GM19438 (cell line): ENCODE data around the gene FBXO42.

ENCODE experiments used
- ATAC-seq: cut with Tn5 transposase; IDR thresholded peaks from one replicate; pipeline ENCODE4 v1.9.1; 2021; ENCODE audit warnings: low read depth; ENCODE audit not compliant: unreplicated experiment

Gene FBXO42

DNA sequence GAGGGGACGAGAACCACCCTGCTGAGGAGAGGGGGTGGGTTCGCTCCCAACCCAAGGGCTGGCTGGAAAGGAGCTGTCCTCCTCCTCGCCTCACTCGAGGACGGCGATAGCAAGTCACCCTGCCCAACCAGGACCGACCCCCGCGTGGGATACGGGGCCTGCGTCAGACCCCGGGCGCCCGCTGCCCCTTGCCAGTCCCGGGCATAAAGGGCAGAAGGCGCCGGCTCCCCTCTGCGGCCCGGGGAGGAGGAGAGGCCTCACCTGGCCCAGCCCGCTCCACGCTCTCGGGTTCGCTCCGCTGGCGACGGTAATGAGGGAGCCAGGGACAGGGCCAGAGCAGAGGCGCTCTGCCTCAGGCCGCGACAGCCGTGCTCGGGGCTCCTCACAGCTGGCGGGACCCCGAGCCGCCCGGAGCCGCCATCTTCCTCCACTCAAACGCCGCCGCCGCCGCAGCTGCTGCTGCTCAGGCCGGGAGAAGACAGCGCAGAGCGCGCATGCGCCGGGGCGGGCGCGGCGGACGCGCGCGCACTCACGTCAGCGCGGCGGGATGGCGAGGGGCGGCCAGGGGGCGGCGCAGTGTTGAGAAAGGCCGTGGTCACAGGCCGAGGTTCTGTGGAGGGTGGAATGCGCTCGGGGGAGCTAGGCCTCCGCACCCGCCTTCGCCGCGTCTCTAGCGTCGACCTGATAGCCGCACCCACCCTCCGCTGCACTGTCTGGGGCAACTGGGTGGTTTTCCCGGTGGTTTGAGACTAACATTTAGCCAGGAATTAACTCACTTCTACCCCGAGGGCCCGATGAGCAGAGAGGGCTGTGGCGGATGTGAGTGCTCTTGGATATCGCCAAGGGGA is at the start of gene FBXO42:
Gene FBXO42 (minus strand): TSS at position 487 of the 848 bp plus-strand sequence. CDS start 37,062 bp downstream, outside the sequence.
- peak; percentile 79 for ATAC-seq

DNA sequence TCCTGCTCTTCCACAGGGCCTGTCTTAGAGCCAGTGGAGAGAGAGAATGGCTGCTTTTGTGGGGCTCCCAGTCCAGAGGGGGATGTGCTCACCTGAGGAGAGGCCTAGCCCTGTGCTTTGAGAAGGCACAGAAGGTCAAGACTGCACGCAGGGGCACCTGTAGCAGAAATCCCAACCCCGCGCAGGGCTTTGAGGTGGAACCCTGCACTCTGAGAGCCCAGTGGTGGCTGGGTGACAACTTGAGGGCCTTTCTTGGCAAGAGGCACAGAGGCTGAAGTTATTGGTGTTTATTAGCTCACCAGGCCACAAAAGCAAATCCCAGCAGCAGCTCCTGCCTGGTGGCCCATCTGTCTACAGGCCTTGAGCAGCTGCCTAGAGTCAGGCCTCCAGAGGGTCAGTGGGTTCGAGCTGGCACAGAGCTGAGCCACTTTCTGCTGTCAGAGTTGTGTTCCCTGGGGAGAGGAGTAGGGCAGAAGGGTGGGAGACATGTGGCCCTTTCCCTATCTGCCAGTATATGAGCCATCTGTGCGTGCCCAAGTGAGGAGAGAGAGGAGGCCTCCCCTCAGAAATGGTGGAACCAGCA is 46.2 kb upstream of the FBXO42 start:
- no peak for ATAC-seq

DNA sequence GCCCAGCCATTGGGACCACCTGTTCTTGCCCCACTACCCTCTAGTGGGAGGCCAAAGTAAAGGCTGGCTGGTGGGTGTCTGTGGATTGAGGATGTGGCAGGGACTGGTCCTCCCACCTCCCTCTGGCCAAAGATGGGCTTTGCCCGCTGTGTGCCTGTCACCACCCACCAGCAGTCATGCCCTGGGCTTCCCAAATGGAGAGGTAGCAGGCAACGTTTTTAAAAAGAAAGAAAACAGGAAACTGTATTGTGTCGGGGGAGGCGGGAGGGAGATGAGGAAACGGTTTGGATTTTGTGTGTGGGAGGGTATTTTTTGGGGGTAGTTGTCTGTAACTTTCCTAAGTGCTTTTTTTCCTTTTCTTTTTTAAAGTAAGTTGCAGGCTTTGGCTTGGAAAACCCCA is 44.8 kb upstream of the FBXO42 start:
- no peak for ATAC-seq

DNA sequence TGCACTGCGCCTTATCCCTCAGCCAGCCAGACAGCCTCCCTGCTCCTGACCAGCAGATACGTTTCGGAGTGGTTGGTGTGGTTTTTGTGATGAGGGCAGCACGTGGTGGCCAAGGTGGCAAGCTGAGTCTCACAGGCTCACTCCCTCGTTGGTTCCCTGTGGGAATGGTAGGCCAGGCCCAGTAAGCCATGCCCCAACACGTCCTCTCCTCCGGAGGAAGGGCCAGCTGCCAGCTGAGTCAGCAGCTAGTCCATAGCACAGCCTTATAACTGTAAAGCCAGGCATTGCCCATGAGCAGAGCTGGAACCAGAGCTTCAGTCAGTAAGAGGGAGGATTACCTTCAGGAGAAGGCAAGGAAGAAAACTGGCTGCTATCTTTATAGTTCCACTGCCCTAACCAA is 44.3 kb upstream of the FBXO42 start:
- ATAC-seq = no peak

DNA sequence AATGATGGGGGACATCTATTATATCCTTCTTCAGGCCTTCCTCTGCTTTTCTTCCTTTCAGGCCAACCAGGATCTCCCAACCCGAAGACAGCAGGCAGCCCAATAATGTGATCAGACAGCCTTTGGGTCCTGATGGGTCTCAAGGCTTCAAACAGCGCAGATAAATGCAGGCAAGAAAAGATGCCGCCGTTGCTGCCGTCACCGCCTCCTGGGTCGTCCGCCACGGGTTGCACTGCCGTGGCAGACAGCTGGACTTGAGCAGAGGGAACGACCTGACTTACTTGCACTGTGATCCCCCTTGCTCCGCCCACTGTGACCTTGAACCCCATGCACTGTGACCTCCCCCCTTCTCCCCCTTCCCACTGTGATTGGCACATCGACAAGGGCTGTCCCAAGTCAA is 42.7 kb upstream of the FBXO42 start:
- ATAC-seq = no peak

DNA sequence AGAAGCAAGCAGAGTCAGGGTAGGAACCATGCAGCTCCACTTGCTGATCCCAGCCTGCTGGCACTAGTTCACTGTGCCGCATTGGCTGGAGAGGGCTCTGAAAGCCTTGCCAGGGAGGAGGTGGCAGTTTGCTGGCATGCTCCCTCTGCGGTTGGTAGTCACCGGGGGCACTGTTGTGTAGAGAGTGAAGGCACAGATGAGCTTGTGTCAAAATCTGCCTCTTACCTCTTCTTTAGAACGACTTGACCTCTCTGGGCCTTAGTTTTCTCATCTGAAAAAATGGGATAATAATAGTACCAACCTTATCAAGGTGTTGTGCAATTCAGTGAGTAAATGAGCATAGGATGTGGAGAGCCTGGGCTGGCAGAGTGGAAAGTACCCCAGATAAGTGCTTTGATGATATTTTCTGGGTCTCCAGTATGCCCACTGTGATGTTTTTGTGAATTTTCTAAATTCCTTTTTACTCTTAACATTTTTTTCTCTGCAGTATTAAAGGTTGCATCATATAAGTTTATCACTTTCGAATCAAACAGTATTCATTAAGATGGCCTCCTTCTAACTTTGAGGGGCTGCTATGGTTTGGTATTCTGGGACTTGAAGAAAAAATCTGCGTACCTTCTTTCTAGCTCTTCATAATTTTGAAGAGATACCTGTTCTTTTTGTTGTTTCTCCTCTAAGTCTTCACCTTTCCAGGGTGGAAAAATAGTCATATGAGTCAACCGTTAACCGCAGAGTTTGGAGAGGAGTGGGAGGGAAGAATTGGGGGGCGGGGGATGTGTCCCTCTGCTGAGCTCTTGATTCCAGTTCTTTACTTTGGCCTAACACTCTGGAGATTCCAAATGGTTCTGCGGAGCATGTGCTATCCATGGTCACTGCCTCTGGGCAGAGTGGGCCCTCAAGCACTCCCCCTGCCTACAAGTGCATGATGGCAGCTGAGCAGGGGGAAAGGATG is 41.6 kb upstream of the FBXO42 start:
- no peak for ATAC-seq

DNA sequence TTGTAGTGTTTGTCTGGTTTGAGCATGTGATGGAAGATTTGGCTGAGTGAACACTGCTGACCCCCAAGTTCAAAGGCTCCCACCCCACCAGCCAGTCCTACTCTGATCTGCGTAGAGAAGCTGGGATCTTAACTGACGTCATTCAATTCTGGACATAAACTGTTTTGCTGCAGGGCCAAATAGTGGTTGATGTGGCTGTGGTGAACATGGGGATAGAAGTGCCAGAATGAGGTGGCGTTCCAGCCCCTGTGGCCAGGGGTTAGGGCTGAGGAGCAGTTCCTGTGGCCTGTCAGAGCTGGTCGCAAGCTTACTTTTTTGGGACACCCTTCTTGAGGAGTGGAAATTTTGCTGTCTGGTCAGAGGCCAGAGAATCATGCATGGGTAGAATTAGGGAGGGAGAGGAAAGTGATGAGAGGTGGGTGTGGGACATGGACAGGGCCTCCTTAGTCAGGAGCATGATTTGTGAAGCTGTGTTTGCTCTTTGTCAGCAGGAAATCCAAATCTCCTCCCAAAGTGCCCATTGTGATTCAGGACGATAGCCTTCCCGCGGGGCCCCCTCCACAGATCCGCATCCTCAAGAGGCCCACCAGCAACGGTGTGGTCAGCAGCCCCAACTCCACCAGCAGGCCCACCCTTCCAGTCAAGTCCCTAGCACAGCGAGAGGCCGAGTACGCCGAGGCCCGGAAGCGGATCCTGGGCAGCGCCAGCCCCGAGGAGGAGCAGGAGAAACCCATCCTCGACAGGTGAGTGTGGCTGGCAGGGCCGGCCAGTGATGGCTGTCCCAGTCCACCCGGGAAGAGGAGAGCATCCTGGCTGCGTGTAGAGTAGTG is 40.7 kb upstream of the FBXO42 start:
- no peak for ATAC-seq

DNA sequence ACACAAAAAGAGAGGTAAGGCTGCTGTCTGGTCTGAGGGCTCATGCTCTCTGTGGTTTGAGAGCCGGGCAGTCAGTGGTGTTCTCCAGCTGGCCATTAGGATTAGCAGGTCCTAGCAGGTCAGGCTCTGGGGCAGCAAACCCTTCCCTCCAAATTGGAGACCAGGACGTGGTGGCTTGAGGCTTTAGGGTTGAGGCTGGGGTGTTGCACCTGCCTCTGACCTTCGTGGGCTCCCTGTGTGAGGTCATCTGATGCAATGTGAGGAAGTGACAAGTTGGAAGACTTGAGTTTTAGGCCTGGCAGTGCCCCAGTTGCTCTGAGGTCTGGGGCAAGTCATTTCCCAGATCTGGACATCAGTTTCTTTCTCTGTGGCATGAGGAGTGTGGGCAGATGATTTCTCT is 39.1 kb upstream of the FBXO42 start:
- no peak for ATAC-seq

DNA sequence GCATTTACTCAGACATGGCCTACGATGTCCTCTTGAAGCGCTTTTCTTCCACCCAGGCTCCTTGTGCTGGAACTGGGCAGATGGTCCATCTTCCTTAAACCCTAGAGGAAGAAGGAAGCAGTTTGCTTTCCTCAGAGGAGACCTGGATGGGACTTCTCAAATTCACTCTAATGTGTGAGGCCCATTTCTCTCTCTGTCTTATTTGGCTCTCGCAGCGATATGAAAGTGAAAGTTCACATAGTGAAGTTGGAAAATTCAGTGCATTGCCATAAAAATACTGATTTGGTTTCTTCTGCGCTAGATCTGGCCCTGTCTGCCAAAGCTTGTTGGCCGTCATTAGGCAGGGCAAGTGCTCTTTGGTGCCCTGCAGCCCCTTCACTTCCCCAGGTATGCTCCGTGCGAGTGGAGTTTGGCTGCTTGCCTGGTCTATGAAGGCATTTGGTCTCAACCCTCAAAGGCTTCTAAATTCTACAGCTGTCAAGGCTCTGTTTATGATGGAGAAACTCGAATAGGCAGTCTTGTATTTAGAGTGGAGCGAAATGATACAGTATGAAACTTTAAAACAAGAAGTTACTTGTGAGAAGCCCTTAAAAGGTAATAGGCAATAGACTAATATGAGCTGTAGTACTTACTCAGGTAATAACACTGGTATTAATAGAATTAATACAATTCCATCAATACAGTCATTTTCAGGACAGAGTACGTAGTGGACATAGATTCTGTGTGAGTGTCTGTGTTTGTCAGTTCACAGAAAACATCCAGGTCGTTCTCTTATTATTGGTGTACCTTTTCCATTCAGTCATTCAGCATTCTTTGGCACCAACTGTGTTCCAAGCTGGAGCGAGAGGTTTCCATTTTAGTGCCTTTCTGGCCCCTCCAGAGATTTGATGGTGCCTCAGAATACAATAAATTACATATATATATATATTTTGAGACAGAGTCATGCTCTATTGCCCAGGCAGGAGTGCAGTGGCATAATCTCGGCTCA is 35.2 kb upstream of the FBXO42 start:
- ATAC-seq = no peak

DNA sequence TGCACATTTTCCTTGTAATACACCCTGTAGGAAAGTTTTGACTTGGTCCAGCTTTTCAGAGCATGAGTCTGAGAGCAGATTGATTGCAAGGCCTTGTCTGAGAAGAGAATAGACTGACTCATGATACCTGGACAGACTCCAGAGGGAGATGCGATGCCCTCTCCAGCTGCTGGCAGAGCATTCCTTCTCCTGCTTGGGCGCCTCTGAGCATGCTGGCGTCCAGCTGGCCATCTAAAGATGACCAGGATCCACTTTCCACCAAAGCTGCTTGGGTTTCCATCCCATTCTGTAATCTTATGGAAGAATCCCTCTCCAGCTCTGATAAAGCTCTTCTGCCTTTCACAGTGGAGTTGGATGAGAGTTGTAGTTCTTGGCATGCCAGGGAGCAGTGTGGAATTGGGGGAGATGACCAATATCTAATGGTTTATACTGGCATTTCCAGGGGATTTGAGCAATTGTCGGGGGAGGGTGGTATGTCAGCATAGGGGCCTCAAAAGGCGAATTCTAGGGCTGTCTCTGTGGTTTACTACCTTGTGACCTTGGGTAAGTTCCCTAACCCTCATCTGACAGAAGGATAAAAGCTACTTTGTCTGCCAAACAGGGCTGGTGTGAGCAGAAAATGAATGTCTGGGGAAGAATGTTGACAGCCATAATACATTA is 34.3 kb upstream of the FBXO42 start:
- ATAC-seq = no peak

DNA sequence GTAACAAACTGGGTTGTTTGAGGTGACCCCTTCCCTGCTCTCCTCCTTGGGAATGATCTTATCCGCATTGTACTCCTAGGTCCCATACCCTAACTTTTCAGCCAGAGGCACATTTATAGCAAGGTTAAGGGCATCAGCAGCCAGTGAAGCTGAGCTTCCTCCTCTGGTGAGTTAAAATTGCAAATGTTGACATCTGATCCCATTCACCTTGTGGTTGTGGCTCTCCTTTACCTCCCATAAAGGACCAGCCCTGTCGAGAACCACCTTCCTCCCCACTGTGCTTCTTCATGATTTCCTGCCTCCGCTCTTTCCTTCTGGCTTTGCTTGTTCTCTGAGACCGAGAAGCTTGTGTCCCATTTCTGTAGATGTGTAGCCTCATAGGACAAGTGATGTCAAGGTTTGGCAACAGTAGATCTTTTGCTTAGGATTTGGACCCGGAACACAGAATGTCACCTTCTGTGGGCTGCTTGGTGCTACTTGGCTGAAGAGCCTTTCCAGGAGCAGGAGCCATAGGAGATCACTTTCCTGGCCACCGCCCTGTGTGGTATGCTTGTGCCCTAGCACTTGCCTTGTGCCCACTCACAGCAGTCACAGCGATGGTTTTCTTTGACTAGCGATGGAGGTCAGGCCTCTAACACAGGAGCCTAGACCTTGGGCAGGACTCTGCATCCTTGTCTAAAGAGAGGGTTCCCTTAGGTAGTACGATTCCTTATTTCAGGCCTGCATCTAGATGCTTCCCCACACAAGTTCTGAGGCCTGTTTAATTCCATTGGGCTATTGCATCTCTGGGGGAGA is 33.6 kb upstream of the FBXO42 start:
- no peak for ATAC-seq

DNA sequence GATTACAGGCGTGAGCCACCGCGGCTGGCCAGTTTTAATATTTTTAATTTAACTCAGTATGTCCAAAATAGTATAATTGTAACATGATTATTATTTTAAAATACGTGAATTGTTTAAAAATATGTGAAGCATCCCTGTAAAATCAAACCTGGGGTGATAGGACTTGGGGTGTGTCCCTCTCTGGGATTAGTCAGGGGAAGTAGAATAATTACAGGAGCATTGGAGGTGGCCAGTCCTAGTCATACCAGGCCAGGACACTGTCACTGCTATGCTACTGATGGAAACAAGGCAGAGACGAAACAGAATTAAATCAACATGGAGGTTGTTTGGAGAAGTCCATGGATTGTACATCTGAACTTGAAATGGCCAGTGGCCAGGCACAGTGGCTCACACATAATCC is 31.6 kb upstream of the FBXO42 start:
- ATAC-seq = no peak

DNA sequence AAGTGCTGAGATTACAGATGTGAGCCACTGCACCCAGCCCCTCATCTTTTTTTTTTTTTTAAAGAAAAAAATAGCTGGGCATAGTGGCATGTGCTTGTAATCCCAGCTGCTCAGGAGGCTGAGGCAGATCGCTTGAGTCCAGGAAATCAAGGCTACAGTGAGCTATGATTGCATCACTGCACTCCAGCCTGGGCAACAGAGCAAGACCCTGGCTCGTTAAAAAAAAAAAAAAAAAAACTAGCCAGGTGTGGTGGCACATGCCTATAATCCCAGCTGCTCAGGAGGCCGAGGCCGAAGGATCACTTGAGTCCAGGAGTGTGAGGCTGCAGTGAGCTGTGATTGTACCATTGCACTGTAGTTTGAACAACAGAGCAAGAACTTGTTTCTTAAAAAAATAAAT is 28.6 kb upstream of the FBXO42 start:
- no peak for ATAC-seq

DNA sequence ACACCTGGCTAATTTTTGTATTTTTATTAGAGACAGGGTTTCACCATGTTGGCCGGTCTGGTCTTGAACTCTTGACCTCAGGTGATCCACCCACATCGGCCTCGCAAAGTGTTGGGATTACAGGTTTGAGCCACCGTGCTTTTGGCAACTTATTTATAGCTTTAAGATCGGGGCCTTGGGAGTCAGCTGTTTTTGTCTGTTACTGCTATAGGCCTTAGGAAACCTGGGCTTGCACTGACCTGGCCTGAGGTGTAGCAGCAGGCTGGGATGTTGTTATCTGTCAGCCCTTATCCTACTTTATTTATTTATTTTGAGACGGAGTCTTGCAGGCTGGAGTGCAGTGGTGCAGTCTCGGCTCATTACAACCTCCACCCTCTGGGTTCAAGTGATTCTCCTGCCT is 26.2 kb upstream of the FBXO42 start:
- ATAC-seq = no peak

DNA sequence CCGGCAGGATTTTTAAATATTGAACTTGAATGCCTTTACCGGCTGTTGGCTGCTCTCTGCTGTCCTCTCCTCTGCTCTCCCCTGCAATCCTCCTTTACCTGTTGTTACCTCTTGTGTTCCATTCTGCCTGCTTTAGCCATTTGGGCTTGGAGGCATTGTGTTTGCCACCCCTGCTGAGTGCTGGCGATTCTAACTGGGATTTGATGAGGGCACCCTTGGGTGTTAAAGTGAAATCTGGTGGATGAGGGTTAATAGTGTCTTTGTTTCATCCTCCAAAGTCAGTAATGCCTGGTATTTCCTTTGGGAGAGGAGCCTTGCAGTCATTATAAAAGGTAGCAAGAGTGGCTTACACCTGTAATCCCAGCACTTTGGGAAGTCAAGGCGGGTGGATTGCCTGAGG is 24.7 kb upstream of the FBXO42 start:
- no peak for ATAC-seq

DNA sequence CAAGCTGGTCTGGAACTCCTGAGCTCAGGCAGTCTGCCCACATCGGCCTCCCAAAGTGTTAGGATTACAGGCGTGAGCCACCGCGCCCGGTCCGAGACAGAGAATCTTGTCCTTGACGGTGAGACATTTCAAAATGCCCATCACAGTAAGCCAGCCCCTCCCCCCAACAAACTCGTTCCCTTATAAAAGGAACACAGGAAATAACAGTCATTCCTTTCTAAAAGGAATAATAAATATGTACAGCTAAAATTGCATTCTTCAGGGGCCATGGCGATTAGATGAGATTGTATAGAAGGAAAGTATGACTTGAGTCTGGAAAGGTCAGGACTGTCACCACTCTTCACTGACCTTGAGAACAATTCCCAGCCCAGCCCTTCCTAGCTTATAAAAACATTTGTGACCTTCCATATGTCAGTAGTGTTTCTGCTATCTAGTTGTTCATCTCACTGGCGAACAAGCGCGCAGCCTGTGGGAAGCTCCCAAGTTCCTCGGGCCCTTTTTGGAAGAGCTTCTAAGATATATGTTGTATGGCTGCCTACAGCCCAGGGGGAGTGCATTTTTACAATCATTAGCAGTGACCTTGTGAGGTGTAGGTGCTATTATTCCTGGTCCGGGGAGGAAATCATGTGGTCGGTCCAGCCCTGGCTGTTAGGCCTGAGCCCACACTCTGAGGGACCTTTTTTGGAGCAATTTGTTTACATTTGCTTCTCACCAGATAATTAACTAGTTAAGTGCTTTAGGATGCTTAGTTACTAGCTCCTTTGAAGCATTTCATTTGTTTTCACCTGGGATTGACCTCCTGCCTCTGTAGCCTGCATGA is 23.5 kb upstream of the FBXO42 start:
- no peak for ATAC-seq

DNA sequence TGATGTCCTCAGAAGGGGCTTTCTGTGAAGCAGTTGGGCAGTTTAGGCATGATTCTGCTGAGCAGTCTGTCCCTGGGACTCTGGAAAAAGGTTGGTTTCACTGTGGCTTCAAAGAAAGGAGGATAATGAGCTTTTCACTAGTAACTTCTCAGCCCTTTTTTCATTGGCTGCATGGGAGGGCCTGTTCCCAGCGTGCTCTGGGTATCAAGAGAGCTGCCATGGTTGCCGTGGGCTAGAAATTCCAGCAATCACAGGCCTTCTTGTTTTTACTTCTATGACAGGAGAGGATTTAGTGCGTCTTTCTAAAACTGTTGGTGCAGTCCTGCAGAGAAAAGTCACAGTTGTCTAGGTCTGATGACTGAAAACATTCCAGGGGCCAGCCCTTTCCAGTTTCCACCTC is 22.0 kb upstream of the FBXO42 start:
- ATAC-seq = no peak
